Neuronal stem cell (in vitro differentiated cells): Measurements from ENCODE around the gene ARR3.

Experiments used
- DNase-seq: peaks from one replicate; pipeline ENCODE4 v3.0.0-alpha.2; 2013; ENCODE audit warnings: low spot score
- H2AFZ ChIP-seq: one replicate; pipeline ENCODE4 v1.6.1; 2013; ENCODE audit warnings: mild to moderate bottlenecking, low read length, inconsistent platforms
- H2AK5ac ChIP-seq: 2 replicates; pipeline ENCODE4 v1.6.1; 2013; ENCODE audit warnings: low read depth, mild to moderate bottlenecking, inconsistent platforms, low read length, moderate library complexity, mixed read lengths
- H2BK120ac ChIP-seq: 2 replicates; pipeline ENCODE4 v1.6.1; 2013; ENCODE audit warnings: low read depth, mild to moderate bottlenecking, inconsistent platforms, low read length, moderate library complexity, mixed read lengths
- H2BK12ac ChIP-seq: one replicate; pipeline ENCODE4 v1.6.1; 2013; ENCODE audit warnings: low read length, inconsistent platforms
- H2BK15ac ChIP-seq: 2 replicates; pipeline ENCODE4 v1.6.1; 2013; ENCODE audit warnings: mild to moderate bottlenecking, low read length, inconsistent platforms, mixed read lengths
- H2BK5ac ChIP-seq: one replicate; pipeline ENCODE4 v1.6.1; 2013; ENCODE audit warnings: inconsistent platforms, mild to moderate bottlenecking, low read length, moderate library complexity
- H3K14ac ChIP-seq: one replicate; pipeline ENCODE4 v1.6.1; 2013; ENCODE audit warnings: low read length, inconsistent platforms
- H3K18ac ChIP-seq: 2 replicates; pipeline ENCODE4 v1.6.1; 2013; ENCODE audit warnings: low read length, inconsistent platforms
- H3K23ac ChIP-seq: 2 replicates; pipeline ENCODE4 v1.6.1; 2013; ENCODE audit warnings: low read depth, mild to moderate bottlenecking, mixed read lengths, low read length, inconsistent platforms; ENCODE audit not compliant: poor library complexity
- H3K27ac ChIP-seq: replicated peaks from 3 replicates; pipeline ENCODE4 v1.5.1; 2013; ENCODE audit warnings: low read length, inconsistent platforms
- H3K27me3 ChIP-seq, 3 experiments: 2 replicates each; pipeline ENCODE4 v1.6.1; 2013; ENCODE audit warnings: low read length in 3 of 3, mild to moderate bottlenecking in 2 of 3, inconsistent platforms in 1 of 3, low read depth in 1 of 3, mixed read lengths in 1 of 3, moderate library complexity in 1 of 3; ENCODE audit not compliant: control insufficient read depth in 3 of 3, insufficient read depth in 3 of 3
- H3K36me3 ChIP-seq, 2 donors: replicated peaks in 1 of 2; 2 replicates each; pipeline ENCODE4 v1.6.1; 2013; ENCODE audit warnings: low read length in 2 of 2; ENCODE audit not compliant: control insufficient read depth in 2 of 2, insufficient read depth in 2 of 2
- H3K4ac ChIP-seq: 2 replicates; pipeline ENCODE4 v1.6.1; 2013; ENCODE audit warnings: inconsistent platforms, mild to moderate bottlenecking, low read length, moderate library complexity
- H3K4me1 ChIP-seq, 2 donors: 1 replicate in 1 of 2; 2 replicates in 1 of 2; pipeline ENCODE4 v1.6.1; 2013; ENCODE audit warnings: low read length in 2 of 2, low read depth in 1 of 2; ENCODE audit not compliant: control insufficient read depth in 2 of 2, insufficient read depth in 1 of 2
- H3K4me2 ChIP-seq: one replicate; pipeline ENCODE4 v1.6.1; 2013; ENCODE audit warnings: mild to moderate bottlenecking, low read length, inconsistent platforms; ENCODE audit not compliant: insufficient read depth, poor library complexity, severe bottlenecking
- H3K4me3 ChIP-seq, 2 donors: 2 replicates each; pipeline ENCODE4 v1.5.1; 2013; ENCODE audit warnings: low read length in 2 of 2, mild to moderate bottlenecking in 2 of 2, inconsistent platforms in 1 of 2, moderate library complexity in 1 of 2
- H3K79me1 ChIP-seq: one replicate; pipeline ENCODE4 v1.6.1; 2013; ENCODE audit warnings: low read depth, mild to moderate bottlenecking, inconsistent platforms, low read length, moderate library complexity
- H3K9ac ChIP-seq: one replicate; pipeline ENCODE4 v1.6.1; 2013; ENCODE audit warnings: mild to moderate bottlenecking, low read depth, low read length, inconsistent platforms; ENCODE audit not compliant: poor library complexity
- H3K9me3 ChIP-seq, 2 donors: replicated peaks in 1 of 2; 2 replicates each; pipeline versions ENCODE3 to v1.6.1; 2013; ENCODE audit warnings: low read length in 2 of 2, mild to moderate bottlenecking in 2 of 2, inconsistent platforms in 1 of 2, low read depth in 1 of 2, mixed read lengths in 1 of 2, moderate library complexity in 1 of 2; ENCODE audit not compliant: control insufficient read depth in 2 of 2, insufficient read depth in 1 of 2
- H4K8ac ChIP-seq: one replicate; pipeline ENCODE4 v1.6.1; 2013; ENCODE audit warnings: low read depth, mild to moderate bottlenecking, inconsistent platforms, low read length, moderate library complexity
- H4K91ac ChIP-seq: one replicate; pipeline ENCODE4 v1.6.1; 2013; ENCODE audit warnings: low read length, low read depth, mild to moderate bottlenecking, inconsistent platforms; ENCODE audit not compliant: poor library complexity
- WGBS, 2 donors: extraction: QIAGEN DNeasy Blood & Tissue Kit; methylation state at CpG; one replicate each; pipeline ENCODE4 v1.1.7; 2013; ENCODE audit warnings: missing lambda C conversion rate in 2 of 2, mixed read lengths in 1 of 2; ENCODE audit not compliant: insufficient read length in 2 of 2, insufficient replicate concordance in 1 of 2; ENCODE audit errors: extremely low coverage in 2 of 2; 5-methylcytosine and 5-hydroxymethylcytosine counted together

Gene ARR3

GRCh38 chrX:70231666-70232065 is 36.5 kb upstream of the ARR3 start:
- H3K4me3 ChIP-seq: no peak overlapping the region
- no peak overlapping the region for H3K18ac ChIP-seq
- no peaks in the 10 kb centered on the region for H3K9me3 ChIP-seq
- no peak for DNase-seq
- no peak overlapping the region for H2AK5ac ChIP-seq
- no peak overlapping the region for H2BK5ac ChIP-seq
- H3K9ac ChIP-seq: no peak overlapping the region
- no peak overlapping the region for H2AFZ ChIP-seq
- H3K4me1 ChIP-seq: no peaks in the 10 kb centered on the region
- H2BK120ac ChIP-seq: no peak overlapping the region
- no peak overlapping the region for H4K91ac ChIP-seq
- no peaks in the 10 kb centered on the region for H3K36me3 ChIP-seq
- H3K14ac ChIP-seq: no peak overlapping the region
- H3K23ac ChIP-seq: no peak overlapping the region
- no peaks in the 10 kb centered on the region for H3K79me1 ChIP-seq
- no peak overlapping the region for H3K4me2 ChIP-seq
- no peak overlapping the region for H2BK15ac ChIP-seq
- H2BK12ac ChIP-seq: no peak overlapping the region
- no peak overlapping the region for H3K27ac ChIP-seq
- H3K4ac ChIP-seq: no peak overlapping the region
- no CpG with 5 or more reads among the region's 4 CpGs for WGBS, 2 donors
- H4K8ac ChIP-seq: no peak overlapping the region
- H3K27me3 ChIP-seq: peaks cover 0 to 8% (median 0%) of the 10 kb centered on the region in 3 experiments

GRCh38 chrX:70234355-70234754 is 33.8 kb upstream of the ARR3 start, which contains the start of gene AWAT1:
TSS of gene AWAT1 (plus strand) at chrX:70234655. CDS start at chrX:70234696, 41 bp downstream.
- no peak within 1 kb of the TSS for H3K4me3 ChIP-seq
- H3K4me2 ChIP-seq: no peak within 1 kb of the TSS
- no peak within 1 kb of the TSS for H3K9ac ChIP-seq
- WGBS, 2 donors: no CpG with 5 or more reads among the region's 3 CpGs
- no peak within 1 kb of the TSS for H2BK12ac ChIP-seq
- no peaks in the 10 kb centered on the region for H3K4me1 ChIP-seq
- no peak within 1 kb of the TSS for H3K4ac ChIP-seq
- H2AFZ ChIP-seq: no peak within 1 kb of the TSS
- H2BK5ac ChIP-seq: no peak within 1 kb of the TSS
- H3K9me3 ChIP-seq: no peaks in the 10 kb centered on the region
- no peak within 1 kb of the TSS for H3K27ac ChIP-seq
- DNase-seq: no peak
- peak within 1 kb of the TSS; percentile 17 for H4K8ac ChIP-seq
- H3K36me3 ChIP-seq: no peaks in the 10 kb centered on the region
- no peaks in the 10 kb centered on the region for H3K79me1 ChIP-seq
- no peak within 1 kb of the TSS for H3K14ac ChIP-seq
- no peak within 1 kb of the TSS for H2AK5ac ChIP-seq
- H3K27me3 ChIP-seq: peaks cover 0 to 11% (median 0%) of the 10 kb centered on the region in 3 experiments
- no peak within 1 kb of the TSS for H4K91ac ChIP-seq
- H2BK120ac ChIP-seq: no peak within 1 kb of the TSS
- H3K23ac ChIP-seq: no peak within 1 kb of the TSS
- no peak within 1 kb of the TSS for H2BK15ac ChIP-seq
- H3K18ac ChIP-seq: no peak within 1 kb of the TSS

DNA sequence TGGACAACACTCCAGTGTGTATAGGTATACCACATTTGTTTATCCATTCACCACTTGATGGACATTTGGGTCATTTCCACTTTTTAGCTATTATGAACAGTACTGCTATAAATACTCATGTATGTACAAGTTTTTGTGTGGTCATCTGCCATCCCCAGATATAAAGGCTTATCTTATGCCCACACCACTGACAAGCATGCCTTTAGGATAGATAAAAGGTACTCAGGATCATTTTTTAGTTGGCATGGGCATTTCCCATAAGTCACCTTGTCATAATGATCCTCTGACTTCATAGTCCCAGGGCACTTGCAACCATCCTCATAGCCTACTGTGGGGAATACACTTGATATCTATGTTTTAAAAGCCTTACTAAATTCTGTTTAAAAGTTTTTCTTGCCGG is 27.4 kb upstream of the ARR3 start:
- Histone ChIP-seq H3K9ac (no peak overlapping the region), H3K36me3 (no peaks in the 10 kb centered on the region), H3K4me1 (no peaks in the 10 kb centered on the region), H3K14ac (no peak overlapping the region), H3K18ac (no peak overlapping the region), H2AK5ac (no peak overlapping the region), H3K9me3 (no peaks in the 10 kb centered on the region), H2BK15ac (no peak overlapping the region), H2AFZ (no peak overlapping the region), H3K4ac (no peak overlapping the region), H4K8ac (no peak overlapping the region), H2BK12ac (no peak overlapping the region), H3K27me3 (peaks cover 0 to 13% (median 0%) of the 10 kb centered on the region in 3 experiments), H3K23ac (no peak overlapping the region), H4K91ac (no peak overlapping the region), H3K4me3 (no peak overlapping the region), H3K27ac (no peak overlapping the region), H2BK5ac (no peak overlapping the region), H3K79me1 (no peaks in the 10 kb centered on the region), H2BK120ac (no peak overlapping the region), H3K4me2 (no peak overlapping the region)
- DNase-seq: no peak
- WGBS, 2 donors: no CpG with 5 or more reads among the region's 1 CpG

DNA sequence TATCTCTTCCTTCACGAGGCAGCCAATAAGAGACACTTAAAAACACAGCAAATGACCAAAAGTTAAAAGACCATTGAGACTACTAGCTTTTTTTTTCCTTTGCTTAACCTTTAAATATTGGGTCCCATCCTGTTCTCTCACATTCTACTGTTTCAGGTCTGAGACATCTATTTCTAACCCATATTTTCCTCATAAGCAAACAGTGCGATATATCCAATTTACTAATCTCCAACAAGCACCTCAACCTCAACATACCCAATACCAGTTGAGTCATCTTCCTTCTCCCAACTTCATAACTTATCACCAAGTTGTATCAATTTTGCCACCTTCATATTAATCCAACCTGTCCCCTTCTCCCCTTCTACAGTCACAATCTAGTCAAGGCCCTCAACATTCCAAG is 26.6 kb upstream of the ARR3 start:
- no CpG with 5 or more reads among the region's 2 CpGs for WGBS, 2 donors
- no peak overlapping the region for H3K27ac ChIP-seq
- no peak overlapping the region for H3K4ac ChIP-seq
- H2AFZ ChIP-seq: no peak overlapping the region
- no peak overlapping the region for H2BK5ac ChIP-seq
- H3K27me3 ChIP-seq: peaks cover 0 to 13% (median 0%) of the 10 kb centered on the region in 3 experiments
- no peak overlapping the region for H3K23ac ChIP-seq
- no peak overlapping the region for H3K14ac ChIP-seq
- no peak overlapping the region for H3K18ac ChIP-seq
- no peak overlapping the region for H2BK120ac ChIP-seq
- no peaks in the 10 kb centered on the region for H3K79me1 ChIP-seq
- no peak overlapping the region for H2BK15ac ChIP-seq
- H2BK12ac ChIP-seq: no peak overlapping the region
- no peak overlapping the region for H2AK5ac ChIP-seq
- no peak overlapping the region for H3K4me3 ChIP-seq
- no peak for DNase-seq
- H4K91ac ChIP-seq: no peak overlapping the region
- H4K8ac ChIP-seq: no peak overlapping the region
- H3K9me3 ChIP-seq: no peaks in the 10 kb centered on the region
- H3K4me1 ChIP-seq: no peaks in the 10 kb centered on the region
- H3K36me3 ChIP-seq: no peaks in the 10 kb centered on the region
- H3K4me2 ChIP-seq: no peak overlapping the region
- no peak overlapping the region for H3K9ac ChIP-seq
